GM18861 (cell line): ENCODE measurements around the gene TEX261.
A peak's percentile ranks its signal among the peaks of the same experiment; 100 is the strongest.
"Not testable (repeated sequence)": the region's sequence is repeated elsewhere in the genome, so short reads cannot be mapped to it uniquely, and the experiment has no call there.

Experiments
- ATAC-seq: cut with Tn5 transposase; IDR thresholded peaks from one replicate; pipeline ENCODE4 v1.9.1; 2021; ENCODE audit not compliant: unreplicated experiment

The TEX261 gene

GRCh38 chr2:71000780-71001591 lies 6.3 kb upstream of the TEX261 start:
- ATAC-seq = peak; percentile 86

GRCh38 chr2:70999931-71000330 lies 5.3 kb upstream of the TEX261 start:
- not testable (repeated sequence) for ATAC-seq

- ATAC-seq = no peak
Observed at GRCh38 chr2:70999362-70999761, 4.7 kb upstream of the TEX261 start.

- ATAC-seq = not testable (repeated sequence)
Observed at GRCh38 chr2:70998885-70999284, 4.2 kb upstream of the TEX261 start.

GRCh38 chr2:70995426-70995729 lies 705 bp upstream of the TEX261 start:
- ATAC-seq = peak; percentile 34

- no peak for ATAC-seq
Observed at GRCh38 chr2:70994009-70994698, 519 bp downstream of the TEX261 start.

GRCh38 chr2:70992945-70993853 lies 1.5 kb downstream of the TEX261 start:
- ATAC-seq = no peak

GRCh38 chr2:70991742-70992141 lies 2.9 kb downstream of the TEX261 start:
- no peak for ATAC-seq

GRCh38 chr2:70991142-70991541 lies 3.5 kb downstream of the TEX261 start:
- ATAC-seq = no peak

GRCh38 chr2:70990216-70990615 lies 4.5 kb downstream of the TEX261 start:
- no peak for ATAC-seq

GRCh38 chr2:70988726-70989648 lies 5.7 kb downstream of the TEX261 start:
- ATAC-seq = no peak

GRCh38 chr2:70988151-70988550 lies 6.5 kb downstream of the TEX261 start:
- ATAC-seq = no peak

GRCh38 chr2:70987386-70987785 lies 7.3 kb downstream of the TEX261 start:
- ATAC-seq = no peak

- ATAC-seq = no peak
Observed at GRCh38 chr2:70986499-70987189, 8.0 kb downstream of the TEX261 start.

- no peak for ATAC-seq
Observed at GRCh38 chr2:70985956-70986355, 8.7 kb downstream of the TEX261 start.

GRCh38 chr2:70985283-70985688 lies 9.4 kb downstream of the TEX261 start:
- no peak for ATAC-seq

- peak; percentile 94 for ATAC-seq
Observed at GRCh38 chr2:70984576-70985282, 9.9 kb downstream of the TEX261 start.

GRCh38 chr2:70984228-70984575 lies 10.5 kb downstream of the TEX261 start:
- no peak for ATAC-seq

- no peak for ATAC-seq
Observed at GRCh38 chr2:70983506-70984227, 11.0 kb downstream of the TEX261 start.
